ENCODE data around the gene PSPH.
A peak's percentile ranks its signal among the peaks of the same experiment; 100 is the strongest.
"Not testable (repeated sequence)": the region's sequence is repeated elsewhere in the genome, so short reads cannot be mapped to it uniquely, and the experiment has no call there.

Gene PSPH

DNA sequence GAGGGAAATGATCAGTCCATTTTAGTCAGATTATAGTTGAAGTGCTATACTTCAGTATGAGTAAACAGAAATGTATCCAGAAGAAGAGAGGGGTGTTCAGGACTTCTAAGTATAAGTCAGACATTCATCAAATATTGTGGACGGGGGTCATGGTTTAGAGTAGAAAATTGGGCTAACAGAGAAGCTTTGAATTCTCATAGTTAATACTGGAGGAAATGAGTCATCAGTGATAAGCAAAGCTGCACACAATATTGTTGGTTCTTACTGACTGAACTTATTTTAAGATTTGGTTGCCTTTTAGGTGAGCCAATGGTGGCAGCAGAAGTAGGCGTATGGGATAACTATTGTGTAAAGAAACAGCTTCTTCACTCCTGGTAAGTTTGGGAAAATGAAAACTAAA lies 11.1 kb upstream of the PSPH start:
- DNase-seq (ENCODE audit: low read depth) = no peak

DNA sequence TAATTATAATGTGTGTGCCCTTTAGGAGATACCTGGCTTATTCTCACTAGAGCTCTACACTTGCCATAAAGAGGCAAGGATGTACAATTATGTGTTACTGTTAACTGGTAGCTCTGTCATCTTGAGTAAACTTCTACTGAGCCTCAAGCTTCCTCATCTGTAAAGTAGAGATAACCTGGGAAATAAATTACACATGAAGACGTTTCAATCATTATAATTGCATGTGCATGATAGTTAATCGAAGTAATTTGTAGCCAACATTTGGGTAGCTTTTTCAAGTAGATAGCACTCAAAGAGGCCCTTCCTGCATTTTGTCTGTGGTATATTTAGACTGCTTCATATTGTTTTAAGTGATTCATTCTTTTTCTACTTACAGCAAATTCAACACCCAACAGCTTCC lies 2.7 kb upstream of the PSPH start:
- DNase-seq (ENCODE audit: low read depth) = no peak

DNA sequence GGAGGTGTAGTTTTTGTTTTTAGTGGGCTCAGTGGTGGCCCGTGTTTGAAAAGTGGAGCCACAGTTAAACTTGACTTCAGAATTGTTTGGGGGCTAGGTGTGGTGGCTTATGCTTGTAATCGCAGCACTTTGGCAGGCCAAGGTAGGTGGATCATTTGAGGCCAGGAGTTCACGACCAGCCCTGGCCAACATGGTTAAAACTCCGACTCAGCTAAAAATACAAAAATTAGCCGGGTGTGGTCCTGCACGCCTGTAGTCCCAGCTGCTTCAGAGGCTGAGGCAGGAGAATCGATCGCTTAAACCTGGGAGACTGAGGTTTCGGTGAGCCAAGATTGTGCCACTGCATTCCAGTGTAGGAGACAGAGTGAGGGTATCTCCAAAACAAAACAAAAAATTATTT lies 2.1 kb upstream of the PSPH start:
- DNase-seq (ENCODE audit: low read depth) = no peak

DNA sequence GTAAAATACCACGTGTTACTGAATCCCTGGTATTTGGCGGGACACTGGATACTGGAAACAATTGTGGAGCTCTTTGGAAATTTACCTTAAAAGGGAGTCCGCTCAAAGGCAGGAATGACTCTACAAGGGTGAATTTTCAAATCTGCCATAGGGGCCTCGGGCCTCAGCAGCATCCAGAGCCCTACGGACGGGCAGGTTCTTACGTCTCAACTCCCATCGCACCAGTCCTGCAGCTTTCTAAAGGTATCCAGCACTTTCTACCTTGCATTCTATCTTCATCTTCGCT lies 248 bp downstream of the PSPH start:
- DNase-seq (ENCODE audit: low read depth) = no peak

DNA sequence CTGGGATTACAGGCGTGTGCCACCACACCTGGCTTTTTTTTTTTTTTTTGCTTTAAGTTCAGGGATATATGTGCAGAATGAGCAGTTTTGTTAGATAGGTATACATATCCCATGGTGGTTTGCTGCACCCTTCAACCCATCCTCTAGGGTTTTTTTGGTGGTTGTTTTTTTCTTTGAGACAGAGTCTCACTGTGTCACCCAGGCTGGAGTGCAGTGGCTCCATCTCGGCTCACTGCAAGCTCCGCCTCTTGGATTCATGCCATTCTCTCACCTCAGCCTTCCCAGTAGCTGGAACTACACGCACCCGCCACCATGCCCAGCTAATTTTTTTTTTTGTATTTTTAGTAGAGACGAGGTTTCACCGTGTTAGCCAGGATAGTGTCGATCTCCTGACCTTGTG lies 2.5 kb downstream of the PSPH start:
- not testable (repeated sequence) for DNase-seq (ENCODE audit: low read depth)

DNA sequence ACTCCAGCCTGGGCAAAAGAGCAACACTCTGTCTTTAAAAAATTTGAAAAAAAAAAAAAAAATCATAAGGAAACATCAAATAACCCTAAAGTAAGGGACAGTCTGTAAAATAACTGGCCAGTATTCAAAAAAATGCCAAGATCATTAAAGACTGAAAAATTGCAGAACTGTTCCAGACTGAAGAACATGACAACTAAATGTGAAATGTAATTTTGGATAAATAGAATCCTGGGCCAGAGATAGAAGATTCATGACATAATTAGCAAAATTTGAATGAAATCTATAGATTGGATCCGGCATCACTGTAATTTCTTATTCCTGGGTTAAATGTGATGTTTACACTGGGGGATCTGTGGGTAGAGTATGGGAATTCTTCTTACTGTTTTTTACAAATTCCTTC lies 3.0 kb downstream of the PSPH start:
- no peak for DNase-seq (ENCODE audit: low read depth)

DNA sequence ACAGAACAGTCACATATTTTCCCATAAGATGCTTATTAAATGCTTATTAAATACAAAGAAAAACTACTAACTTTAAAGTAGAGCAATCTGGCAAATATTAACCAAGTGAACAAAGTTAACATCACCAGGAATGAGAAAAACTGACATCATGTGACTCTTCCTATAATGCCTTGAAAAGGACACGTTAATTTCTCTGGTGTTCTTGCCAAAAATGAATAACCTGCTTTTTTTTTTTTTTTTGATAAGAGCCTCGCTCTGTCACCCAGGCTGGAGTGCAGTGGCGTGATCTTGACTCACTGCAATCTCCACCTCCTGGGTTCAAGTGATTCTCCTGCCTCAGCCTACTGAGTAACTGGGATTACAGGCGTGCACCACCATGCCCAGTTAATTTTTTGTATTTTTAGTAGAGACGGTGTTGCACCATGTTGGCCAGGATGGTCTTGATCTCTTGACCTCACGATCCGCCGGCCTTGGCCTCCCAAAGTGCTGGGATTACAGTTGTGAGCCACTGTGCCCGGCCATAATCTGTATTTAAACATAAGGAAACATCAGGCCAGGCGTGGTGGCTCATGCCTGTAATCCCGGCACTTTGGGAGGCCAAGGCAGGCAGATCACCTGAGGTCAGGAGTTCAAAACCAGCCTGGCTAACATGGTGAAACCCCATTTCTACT lies 3.7 kb downstream of the PSPH start:
- DNase-seq (ENCODE audit: low read depth) = not testable (repeated sequence)

DNA sequence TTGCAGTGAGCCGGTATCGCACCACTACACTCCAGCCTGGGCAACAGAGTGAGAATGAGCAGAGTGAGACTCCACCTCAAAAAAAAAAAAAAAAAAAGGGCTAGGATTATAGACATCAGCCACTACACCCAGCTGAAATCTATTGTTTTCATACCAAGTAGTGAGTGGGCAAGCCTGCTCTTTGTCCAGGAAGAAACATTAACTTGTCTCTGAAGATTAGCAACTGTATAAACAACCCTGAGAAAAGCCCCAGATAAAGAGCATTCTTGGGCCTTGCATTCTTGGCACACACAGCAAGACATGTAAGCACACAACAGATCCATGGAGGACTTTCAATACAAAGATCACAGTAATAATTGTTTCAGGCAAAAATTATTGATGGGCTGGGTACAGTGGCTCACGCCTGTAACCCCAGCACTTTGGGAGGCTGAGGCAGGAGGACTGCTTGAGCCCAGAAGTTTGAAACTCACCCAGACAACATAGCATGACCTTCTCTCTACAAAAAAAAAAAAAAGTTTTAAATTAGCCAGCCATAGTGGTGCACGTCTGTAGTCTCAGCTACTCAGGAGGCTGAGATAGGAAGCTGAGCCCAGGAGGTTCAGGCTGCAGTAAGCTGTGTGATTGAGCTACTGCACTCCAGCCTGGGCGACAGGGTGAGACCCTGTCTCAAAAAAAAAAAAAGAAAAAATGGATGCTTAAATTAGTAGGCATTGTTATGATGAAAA lies 4.4 kb downstream of the PSPH start:
- no peak for DNase-seq (ENCODE audit: low read depth)

DNA sequence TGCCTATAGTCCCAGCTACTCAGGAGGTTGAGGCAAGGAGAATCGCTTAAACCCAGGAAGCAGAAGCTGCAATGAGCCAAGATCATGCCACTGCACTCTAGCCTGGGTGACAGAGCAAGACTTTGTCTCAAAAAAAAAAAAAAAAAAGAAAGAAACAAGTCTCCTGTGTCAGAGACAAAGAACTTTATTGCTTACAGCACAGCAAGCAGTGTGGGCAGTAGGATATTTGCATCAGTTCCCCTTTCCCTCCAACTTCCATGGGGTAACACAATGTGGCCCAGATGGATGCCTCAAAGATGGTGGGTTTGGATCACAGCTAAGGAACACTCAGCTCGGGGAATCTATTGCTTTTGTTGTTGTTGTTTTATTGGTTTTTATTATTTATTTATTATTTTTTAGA lies 5.5 kb downstream of the PSPH start:
- DNase-seq (ENCODE audit: low read depth) = not testable (repeated sequence)

DNA sequence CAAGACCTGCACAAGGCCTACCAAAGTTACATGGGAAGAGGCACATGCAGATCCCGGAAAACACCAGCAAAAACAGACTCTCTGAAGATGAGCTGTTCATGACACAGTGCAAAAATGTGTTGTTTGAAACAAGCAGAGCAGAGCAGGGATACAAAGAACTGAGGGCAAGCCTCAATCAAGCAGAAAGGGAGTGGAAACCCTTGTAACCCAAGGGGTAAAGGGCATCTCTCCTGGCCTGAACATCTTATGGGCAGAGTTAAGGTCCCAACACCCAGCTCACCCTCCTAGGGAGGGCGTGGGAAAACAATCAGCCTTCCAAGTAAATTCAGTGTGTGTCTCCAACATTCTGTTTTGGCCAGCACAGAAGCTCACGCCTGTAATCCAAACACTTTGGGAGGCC lies 10.5 kb downstream of the PSPH start:
- DNase-seq (ENCODE audit: low read depth) = no peak

DNA sequence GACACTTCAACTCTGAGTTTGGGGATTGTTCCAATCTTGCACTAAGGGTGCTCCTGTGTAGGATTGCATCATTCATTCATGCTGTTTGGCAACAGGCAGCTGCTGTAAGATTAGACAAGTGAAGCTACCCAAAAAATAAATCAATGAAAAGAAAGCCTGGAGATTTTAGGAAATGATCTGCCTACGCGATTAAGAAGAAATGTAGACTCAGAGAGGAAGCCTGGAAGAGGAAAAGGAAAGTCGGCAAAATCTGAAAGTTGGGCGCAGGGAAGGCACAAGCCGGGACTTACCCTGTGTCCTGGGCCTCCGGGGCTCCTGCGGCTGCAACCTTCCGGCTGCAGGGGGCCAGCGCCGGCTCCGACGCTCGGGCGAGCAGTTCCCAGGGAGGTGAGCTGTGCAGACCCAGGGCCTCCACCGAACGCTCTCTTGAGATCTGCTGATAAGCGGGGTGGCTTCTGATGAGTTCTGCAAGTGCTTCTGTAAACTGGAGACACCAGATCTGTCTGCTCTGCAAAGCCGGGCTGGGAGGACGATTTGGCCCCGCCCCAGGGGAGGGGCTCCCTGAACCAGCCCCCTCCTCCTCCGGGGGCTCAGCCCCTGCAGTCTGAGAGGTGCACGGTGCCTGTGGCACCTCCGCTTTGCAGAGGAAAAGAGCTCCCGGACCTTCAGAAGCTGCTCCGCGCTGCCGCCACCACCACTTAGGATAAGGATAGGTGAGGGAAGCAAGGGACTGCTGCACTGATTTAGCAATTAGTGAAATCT lies 17.4 kb downstream of the PSPH start:
- DNase-seq (ENCODE audit: low read depth) = peak; percentile 55

DNA sequence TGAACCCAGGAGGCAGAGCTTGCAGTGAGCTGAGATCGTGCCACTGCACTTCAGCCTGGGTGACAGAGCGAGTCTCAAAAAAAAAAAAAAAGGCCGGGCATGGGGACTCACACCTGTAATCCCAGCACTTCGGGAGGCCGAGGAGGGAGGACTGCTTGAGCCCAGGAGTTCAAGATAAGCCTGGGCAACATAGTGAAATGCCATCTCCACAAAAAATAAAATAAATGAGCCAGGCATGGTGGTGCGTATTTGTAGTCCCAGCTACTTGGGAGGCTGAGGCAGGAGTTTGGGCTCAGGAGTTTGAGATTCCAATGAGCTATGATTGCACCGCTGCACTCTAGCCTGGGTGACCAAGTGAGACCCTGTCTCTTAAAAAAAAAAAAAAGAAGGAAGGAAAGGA lies 18.7 kb downstream of the PSPH start:
- DNase-seq (ENCODE audit: low read depth) = not testable (repeated sequence)

DNA sequence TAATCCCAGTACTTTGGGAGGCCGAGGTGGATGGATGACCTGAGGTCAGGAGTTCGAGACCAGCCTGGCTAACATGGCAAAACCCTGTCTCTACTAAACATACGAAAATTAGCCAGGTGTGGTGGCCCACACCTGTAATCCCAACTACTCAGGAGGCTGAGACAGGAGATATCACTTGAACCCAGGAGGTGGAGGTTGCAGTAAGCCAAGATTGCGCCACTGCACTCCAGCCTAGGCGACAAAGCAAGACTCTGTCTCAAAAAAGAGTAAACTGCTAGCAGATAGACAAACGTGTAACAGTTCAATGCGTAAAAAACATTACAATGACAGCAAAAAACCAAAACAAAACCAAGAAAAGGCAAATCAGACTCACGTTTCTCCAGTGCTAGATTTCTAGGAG lies 19.7 kb downstream of the PSPH start:
- DNase-seq (ENCODE audit: low read depth) = not testable (repeated sequence)

DNA sequence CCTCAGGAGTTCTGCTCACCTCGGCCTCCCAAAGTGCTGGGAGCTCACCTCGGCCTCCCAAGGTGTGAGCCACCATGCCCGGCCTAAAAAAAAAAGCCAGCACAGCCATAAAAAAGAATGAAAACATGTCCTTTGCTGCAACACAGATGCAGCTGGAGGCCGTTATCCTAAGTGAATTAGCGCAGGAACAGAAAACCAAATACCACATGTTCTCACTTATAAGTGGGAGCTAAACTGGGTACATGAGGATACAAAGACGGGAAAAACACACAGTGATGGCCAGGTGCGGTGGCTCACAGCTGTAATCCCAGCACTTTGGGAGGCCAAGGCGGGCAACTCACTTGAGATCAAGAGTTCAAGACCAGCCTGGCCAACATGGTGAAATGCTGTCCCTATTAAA lies 20.9 kb downstream of the PSPH start:
- DNase-seq (ENCODE audit: low read depth) = no peak

DNA sequence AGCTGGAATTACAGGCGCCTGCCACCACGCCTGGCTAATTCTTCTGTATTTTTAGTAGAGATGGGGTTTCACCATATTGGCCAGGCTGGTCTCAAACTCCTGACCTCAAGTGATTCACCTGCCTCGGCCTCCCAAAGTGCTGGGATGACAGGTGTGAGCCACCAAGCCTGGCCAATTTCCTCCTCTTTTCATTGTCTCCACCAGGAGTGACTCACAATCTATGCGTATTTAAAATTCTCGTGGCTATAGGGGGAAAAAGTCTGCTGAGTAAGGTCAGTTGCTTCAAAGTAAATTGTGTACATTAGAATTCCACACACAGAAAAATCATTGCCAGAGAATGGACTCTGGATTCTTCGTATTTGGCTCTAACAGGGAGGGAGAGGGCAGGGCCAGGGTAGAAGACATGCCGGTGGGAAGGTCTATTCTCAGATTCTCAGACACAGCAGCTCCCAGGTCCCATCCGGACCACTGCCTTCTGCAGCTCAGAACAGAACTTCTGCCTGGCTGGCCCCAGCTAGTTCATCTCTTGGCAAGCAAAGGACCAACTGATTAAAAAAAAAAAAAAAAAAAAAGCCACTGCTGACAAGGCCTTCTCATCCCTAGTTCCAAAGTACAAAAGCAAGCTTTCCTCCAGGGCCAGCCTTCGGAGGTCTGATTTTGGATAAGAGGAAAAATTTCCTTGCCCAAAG lies 22.2 kb downstream of the PSPH start:
- DNase-seq (ENCODE audit: low read depth) = no peak

DNA sequence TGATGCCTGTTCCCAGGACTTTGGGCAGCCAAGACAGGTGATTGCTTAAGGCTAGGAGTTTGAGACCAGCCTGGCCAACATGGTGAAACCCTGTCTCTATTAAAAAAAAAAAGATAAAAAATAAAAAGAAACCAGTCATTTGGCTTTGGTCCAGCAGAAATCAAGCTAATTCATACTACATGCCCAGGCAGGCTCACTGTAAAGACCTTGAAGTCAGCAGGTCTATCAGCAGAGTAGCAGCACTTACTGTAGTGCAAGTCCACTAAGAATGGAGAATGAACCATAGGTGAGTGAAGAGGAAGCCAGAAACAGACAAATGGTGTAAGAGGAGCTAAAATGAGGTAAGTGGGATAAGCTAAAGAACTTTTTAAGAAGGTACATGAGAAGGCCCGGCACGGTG lies 24.7 kb downstream of the PSPH start:
- DNase-seq (ENCODE audit: low read depth) = no peak

DNA sequence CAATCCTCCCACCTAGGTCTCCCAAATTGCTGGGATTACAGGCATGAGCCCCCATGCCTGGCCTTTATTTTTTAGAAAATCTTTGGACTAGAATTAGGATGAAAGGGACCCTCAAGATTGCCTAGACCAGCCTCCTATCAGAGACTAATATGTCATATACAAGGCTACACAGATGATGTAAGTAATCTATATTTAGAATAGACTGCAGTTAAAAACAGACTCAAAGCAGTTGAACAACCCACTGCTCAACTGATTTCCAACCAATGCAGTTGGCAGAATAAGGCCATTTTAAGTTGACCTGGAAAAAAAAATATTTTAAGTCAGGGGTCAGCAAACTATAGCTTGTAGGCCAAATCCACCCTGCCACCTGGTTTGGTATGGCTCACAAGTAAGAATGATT lies 27.7 kb downstream of the PSPH start:
- no peak for DNase-seq (ENCODE audit: low read depth)

DNA sequence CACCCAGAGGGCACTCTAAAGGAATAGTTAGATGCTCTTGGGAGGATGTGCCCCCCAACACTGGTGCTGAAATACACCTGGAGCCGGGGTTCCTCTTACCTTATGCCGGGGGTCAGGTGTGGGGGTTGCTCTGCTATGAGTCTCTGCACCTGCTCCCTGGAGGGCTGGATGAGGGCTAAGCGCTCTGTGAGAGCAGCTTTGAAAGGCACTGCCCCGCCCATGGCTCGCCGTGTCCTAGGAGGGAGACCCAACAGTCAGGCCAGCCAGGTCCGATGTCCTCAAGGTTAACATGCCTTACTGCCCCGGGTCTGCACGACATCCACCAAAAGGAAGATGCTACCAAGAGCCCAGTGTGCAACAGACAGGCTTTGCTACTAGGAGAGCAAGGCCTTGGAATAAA lies 31.7 kb downstream of the PSPH start:
- DNase-seq (ENCODE audit: low read depth) = no peak

DNA sequence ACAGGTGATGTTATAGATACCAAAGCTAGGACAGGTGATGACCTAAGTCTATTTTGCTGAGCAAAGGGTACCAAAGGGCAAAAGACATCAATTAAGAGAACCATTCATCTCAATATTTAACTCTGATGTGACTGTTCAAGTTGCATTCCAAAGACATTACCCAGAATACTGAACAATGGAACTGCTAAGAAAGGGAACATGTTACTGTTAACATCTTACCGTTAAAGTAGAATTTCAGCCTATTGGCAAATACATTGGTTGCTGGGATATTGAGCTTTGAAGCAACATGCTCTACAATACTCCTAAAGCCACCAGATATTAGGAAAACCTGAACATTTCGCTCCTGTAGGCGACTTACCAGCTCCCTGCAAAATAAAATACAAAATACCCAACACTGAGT lies 34.2 kb downstream of the PSPH start:
- DNase-seq (ENCODE audit: low read depth) = not testable (repeated sequence)

DNA sequence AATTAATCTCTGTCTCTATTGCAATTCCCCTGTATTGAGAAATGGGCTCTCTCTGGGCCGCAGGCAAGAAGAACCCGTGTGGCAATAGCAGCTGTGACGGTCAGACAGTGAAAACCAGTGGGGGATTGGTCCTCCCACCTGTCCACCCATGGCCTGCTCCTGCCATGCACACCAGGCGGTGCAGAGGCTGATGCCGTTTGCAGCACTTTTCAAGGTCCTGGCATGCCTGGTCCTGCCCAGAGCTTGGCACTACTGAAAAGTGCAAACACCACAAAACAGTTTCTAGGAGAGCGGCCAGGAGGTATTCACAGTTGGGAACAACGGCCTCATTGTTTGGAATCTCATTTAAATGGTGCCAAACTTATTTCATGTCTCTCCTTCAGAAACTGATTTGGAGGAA lies 41.5 kb downstream of the PSPH start:
- no peak for DNase-seq (ENCODE audit: low read depth)

DNA sequence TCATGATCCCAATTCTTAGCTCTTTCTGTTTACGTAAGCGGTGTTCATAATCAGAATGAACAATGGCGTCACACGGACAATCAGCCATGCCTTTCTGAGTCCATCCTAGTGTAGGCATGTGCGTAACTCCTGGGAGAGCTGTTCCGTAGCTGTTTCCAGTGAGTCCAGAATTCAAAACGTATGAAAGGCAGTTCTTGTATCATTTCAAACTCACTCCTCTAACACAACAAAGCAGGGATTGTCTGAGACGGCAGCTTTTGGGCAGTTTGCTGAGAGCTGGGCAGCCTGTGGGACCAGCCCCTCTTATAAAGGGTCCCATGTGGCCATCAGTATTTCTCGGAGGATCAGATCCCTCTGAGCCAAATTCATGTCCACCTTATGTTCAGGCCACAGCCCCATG lies 43.4 kb downstream of the PSPH start:
- DNase-seq (ENCODE audit: low read depth) = no peak

DNA sequence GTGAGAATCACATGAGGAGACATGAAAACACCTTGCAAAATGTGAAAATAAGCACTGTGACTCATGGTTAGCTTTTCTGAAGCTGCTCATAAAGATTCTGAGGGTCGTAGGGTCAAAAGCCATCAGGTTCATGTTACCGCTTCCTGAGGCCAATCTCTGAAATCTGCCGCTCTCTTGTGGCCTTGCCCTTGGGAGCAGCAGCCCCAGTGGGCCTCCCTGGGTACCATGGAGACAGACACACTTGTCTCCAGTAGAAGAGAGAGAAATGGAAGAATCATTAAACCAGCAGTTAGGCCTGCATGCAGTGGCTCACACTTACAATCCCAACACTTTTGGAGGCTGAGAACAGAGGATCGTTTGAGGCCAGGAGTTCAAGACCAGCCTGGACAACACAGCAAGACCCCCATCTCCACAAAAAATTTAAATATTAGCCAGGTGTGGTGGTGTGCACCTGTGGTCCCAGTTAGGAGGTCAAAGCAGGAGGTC lies 44.0 kb downstream of the PSPH start:
- no peak for DNase-seq (ENCODE audit: low read depth)

DNA sequence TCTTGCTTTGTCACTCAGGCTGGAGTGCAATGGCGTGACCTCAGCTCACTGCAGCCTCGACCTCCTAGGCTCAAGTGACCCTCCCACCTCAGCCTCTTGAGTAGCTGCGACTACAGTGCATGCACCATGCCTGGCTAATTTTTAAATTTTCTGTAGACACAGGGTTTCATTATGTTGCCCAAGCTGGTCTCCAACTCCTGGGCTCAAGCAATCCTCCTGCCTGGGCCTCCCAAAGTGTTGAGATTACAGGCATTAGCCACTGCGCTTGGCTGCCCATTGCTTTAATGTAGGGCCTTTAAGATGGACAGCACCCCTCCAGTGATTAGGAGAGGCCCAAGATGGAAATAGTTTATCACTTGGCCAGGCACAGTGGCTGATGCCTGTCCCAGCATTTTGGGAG lies 47.5 kb downstream of the PSPH start:
- no peak for DNase-seq (ENCODE audit: low read depth)

Data from T-helper 22 cell (primary cell).